ENCODE measurements around the gene PPP6R3.

PPP6R3 gene

GRCh38 chr11:68651985-68652682 lies 191.6 kb downstream of the PPP6R3 start:
- DNase-seq (ENCODE audit: low spot score) = no peak

- no peak for DNase-seq (ENCODE audit: low spot score)
These were observed 192.2 kb downstream of the PPP6R3 start for GRCh38 chr11:68652683-68653156.

GRCh38 chr11:68653486-68654430 lies 193.2 kb downstream of the PPP6R3 start:
- DNase-seq (ENCODE audit: low spot score) = no peak

- no peak for DNase-seq (ENCODE audit: low spot score)
These were observed 194.4 kb downstream of the PPP6R3 start for GRCh38 chr11:68654978-68655377.

GRCh38 chr11:68655406-68655805 lies 194.9 kb downstream of the PPP6R3 start:
- DNase-seq (ENCODE audit: low spot score) = no peak

GRCh38 chr11:68655806-68656205 lies 195.3 kb downstream of the PPP6R3 start:
- no peak for DNase-seq (ENCODE audit: low spot score)

- DNase-seq (ENCODE audit: low spot score) = no peak
These were observed 196.6 kb downstream of the PPP6R3 start for GRCh38 chr11:68657021-68657780.

GRCh38 chr11:68658097-68658496 lies 197.5 kb downstream of the PPP6R3 start:
- no peak for DNase-seq (ENCODE audit: low spot score)

GRCh38 chr11:68658661-68659060 lies 198.1 kb downstream of the PPP6R3 start:
- DNase-seq (ENCODE audit: low spot score) = no peak

- DNase-seq (ENCODE audit: low spot score) = peak; percentile 97
These were observed 198.8 kb downstream of the PPP6R3 start for GRCh38 chr11:68659158-68659921.

- DNase-seq (ENCODE audit: low spot score) = no peak
These were observed 199.7 kb downstream of the PPP6R3 start for GRCh38 chr11:68660066-68660810.

- no peak for DNase-seq (ENCODE audit: low spot score)
These were observed 200.5 kb downstream of the PPP6R3 start for GRCh38 chr11:68661014-68661413.

- no peak for DNase-seq (ENCODE audit: low spot score)
These were observed 201.4 kb downstream of the PPP6R3 start for GRCh38 chr11:68661697-68662603.

GRCh38 chr11:68663482-68664010 lies 203.0 kb downstream of the PPP6R3 start:
- DNase-seq (ENCODE audit: low spot score) = no peak

GRCh38 chr11:68664141-68664540 lies 203.6 kb downstream of the PPP6R3 start:
- no peak for DNase-seq (ENCODE audit: low spot score)

GRCh38 chr11:68664906-68665305 lies 204.4 kb downstream of the PPP6R3 start:
- no peak for DNase-seq (ENCODE audit: low spot score)

All from AG08395 (cell line).